Nephron progenitor cell (in vitro differentiated cells): ENCODE measurements around the gene CHST5.
"Not testable (repeated sequence)": the region's sequence is repeated elsewhere in the genome, so short reads cannot be mapped to it uniquely, and the experiment has no call there.

Experiments
- DNase-seq: peaks from one replicate; pipeline ENCODE4 v3.0.0; 2021
- H3K27ac Mint-ChIP-seq: 2 replicates; pipeline ENCODE4 v1.8.0; 2021; ENCODE audit warnings: mild to moderate bottlenecking, moderate library complexity, mixed read lengths
- H3K27me3 Mint-ChIP-seq: 2 replicates; pipeline ENCODE4 v1.8.0; 2021; ENCODE audit warnings: mild to moderate bottlenecking, low read depth, mixed read lengths; ENCODE audit not compliant: poor library complexity
- H3K36me3 Mint-ChIP-seq: 2 replicates; pipeline ENCODE4 v1.8.0; 2021; ENCODE audit warnings: low read depth, mixed read lengths
- H3K4me1 Mint-ChIP-seq: 2 replicates; pipeline ENCODE4 v1.8.0; 2021; ENCODE audit warnings: mixed read lengths
- H3K4me3 Mint-ChIP-seq: 2 replicates; pipeline ENCODE4 v1.8.0; 2021; ENCODE audit warnings: mild to moderate bottlenecking, moderate library complexity, mixed read lengths
- H3K9me3 Mint-ChIP-seq: 2 replicates; pipeline ENCODE4 v1.8.0; 2021; ENCODE audit warnings: mild to moderate bottlenecking, moderate library complexity, mixed read lengths
- TF ChIP-seq, protein P1 (sequence below): fragments of 200-600 bp; sonication (generic); IDR thresholded peaks from 2 replicates; pipeline ENCODE4 v1.5.0; 2021; ENCODE audit warnings: antibody characterized with exemption

Gene CHST5

DNA sequence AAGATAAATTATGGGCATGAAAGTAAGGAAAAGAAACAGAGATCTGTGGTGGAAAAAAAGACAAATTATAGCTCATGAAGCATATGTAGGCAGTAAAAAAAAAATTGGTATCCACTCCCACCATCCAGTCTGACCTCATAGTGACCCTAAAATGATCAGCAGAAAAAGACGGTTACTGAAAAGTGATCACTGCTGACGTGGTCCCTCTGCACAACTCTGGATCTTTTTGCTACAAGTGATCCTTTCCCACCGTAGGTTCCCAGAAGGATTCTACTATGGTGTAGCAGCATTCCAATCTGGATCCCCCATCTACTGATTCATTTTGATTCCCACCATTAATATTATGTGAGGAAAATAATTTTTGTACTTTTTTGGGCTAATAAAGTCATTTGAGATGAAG lies 29.8 kb downstream of the CHST5 start:
- Mint-ChIP-seq H3K36me3 (no peaks in the 10 kb centered on the region), H3K9me3 (no peaks in the 10 kb centered on the region), H3K4me3 (no peak overlapping the region), H3K4me1 (peaks cover 18% of the 10 kb centered on the region), H3K27me3 (peaks cover 18% of the 10 kb centered on the region), H3K27ac (no peak overlapping the region)
- TF ChIP-seq, protein P1, sequence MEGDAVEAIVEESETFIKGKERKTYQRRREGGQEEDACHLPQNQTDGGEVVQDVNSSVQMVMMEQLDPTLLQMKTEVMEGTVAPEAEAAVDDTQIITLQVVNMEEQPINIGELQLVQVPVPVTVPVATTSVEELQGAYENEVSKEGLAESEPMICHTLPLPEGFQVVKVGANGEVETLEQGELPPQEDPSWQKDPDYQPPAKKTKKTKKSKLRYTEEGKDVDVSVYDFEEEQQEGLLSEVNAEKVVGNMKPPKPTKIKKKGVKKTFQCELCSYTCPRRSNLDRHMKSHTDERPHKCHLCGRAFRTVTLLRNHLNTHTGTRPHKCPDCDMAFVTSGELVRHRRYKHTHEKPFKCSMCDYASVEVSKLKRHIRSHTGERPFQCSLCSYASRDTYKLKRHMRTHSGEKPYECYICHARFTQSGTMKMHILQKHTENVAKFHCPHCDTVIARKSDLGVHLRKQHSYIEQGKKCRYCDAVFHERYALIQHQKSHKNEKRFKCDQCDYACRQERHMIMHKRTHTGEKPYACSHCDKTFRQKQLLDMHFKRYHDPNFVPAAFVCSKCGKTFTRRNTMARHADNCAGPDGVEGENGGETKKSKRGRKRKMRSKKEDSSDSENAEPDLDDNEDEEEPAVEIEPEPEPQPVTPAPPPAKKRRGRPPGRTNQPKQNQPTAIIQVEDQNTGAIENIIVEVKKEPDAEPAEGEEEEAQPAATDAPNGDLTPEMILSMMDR = no peak
- no peak for DNase-seq

DNA sequence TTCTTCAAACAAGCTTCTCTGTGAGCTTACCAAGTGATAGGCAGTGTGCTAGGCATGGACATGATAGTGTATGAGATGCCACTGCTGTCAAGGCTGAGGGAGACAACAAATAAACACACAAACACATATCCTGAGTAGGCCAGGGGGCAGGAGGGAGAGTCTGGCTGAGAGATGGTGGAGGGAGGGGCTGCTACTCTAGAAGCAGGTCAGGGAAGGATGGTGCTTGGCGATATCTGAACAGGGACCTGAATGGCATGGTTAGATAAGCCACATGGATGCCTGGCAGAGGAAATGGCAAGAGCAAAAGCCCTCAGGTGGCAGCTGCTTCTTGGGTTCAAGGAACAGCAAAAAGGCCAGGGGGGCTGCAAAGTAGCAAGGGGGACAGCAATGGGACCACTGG lies 32.1 kb downstream of the CHST5 start:
- Mint-ChIP-seq H3K27ac (no peak overlapping the region), H3K9me3 (no peaks in the 10 kb centered on the region), H3K36me3 (no peaks in the 10 kb centered on the region), H3K27me3 (peaks cover 12% of the 10 kb centered on the region), H3K4me1 (peaks cover 18% of the 10 kb centered on the region), H3K4me3 (no peak overlapping the region)
- DNase-seq = no peak
- TF ChIP-seq, protein P1 = no peak

DNA sequence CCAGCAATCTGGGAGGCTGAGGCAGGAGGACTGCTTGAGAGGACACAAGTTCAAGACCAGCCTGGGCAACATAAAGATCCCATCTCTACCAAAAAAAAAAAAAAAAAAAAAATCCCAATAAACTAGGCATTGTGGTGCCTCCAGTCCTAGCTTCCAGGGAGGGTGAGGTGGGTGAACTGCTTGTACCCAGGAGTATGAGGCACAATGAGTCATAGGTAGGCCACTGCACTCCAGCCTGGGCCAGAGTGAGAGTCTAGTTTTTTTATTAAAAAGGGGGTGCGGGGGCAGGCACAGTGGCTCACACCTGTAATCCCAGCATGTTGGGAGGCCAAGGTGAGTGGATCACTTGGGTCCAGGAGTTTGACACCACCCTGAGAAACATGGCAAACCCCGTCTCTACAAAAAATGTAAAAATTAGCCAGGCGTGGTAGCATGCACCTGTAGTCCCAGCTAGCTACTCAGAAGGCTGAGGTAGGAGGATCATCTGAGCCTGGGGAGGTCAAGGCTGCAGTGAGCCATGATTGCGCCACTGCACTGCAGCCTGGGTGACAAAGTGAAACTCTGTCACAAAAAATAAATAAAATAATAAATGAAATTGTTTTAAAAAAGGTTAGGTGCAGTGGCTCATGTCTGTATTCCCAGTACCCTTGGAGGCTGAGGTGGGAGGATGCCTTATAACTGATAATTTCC lies 32.8 kb downstream of the CHST5 start:
- Mint-ChIP-seq H3K27ac (no peak overlapping the region), H3K27me3 (peaks cover 12% of the 10 kb centered on the region)

DNA sequence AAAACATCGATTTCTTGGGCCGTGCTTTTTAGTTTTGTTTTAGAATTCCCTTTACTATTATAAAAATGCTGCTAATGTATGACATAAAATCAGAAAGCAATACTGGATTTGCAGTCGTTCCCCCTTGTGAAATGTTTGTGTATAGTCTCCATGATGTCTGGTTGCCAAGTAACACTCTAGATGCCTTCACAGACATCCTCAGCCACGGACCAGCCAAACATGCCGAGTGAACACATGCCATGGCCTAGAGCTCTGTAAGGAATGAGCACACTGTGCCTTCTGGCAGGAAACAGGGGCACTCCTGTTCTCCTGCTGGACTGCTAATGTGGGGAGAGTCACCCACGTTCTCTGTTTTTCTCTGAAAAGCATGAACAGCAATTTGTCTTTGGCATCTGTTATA lies 34.1 kb downstream of the CHST5 start:
- not testable (repeated sequence) for H3K9me3 Mint-ChIP-seq, H3K27ac Mint-ChIP-seq, H3K4me3 Mint-ChIP-seq, H3K36me3 Mint-ChIP-seq, DNase-seq, H3K27me3 Mint-ChIP-seq
- H3K4me1 Mint-ChIP-seq = peaks cover 17% of the 10 kb centered on the region

More for the DNA sequence above, 32.8 kb downstream of the CHST5 start:
- no peaks in the 10 kb centered on the region for H3K36me3 Mint-ChIP-seq
- H3K9me3 Mint-ChIP-seq = no peaks in the 10 kb centered on the region
- TF ChIP-seq, protein P1 = no peak
- H3K4me1 Mint-ChIP-seq = peaks cover 18% of the 10 kb centered on the region
- H3K4me3 Mint-ChIP-seq = no peak overlapping the region
- no peak for DNase-seq

DNA sequence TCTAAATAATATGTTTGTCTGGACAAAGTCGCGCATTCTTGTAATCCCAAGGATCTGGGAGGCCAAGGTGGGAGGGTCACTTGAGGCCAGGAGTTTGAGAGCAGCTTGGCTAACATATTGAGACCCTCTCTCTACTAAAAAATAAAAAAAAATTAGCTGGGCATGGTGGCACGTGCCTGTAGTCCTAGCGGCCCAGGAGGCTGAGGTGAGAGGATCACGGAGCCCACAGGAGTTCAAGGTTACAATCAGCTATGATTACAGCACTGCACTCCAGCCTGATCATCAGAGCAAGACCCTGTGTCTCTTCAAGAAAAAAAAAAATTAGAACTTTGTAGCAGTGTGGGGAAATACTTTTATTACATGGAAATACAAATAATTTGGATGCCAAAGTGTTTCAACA lies 34.5 kb downstream of the CHST5 start:
- Mint-ChIP-seq H3K36me3 (no peaks in the 10 kb centered on the region), H3K27ac (no peak overlapping the region), H3K4me3 (no peak overlapping the region), H3K27me3 (peaks cover 10% of the 10 kb centered on the region), H3K9me3 (no peaks in the 10 kb centered on the region), H3K4me1 (peaks cover 12% of the 10 kb centered on the region)
- TF ChIP-seq, protein P1 = no peak
- DNase-seq = no peak

DNA sequence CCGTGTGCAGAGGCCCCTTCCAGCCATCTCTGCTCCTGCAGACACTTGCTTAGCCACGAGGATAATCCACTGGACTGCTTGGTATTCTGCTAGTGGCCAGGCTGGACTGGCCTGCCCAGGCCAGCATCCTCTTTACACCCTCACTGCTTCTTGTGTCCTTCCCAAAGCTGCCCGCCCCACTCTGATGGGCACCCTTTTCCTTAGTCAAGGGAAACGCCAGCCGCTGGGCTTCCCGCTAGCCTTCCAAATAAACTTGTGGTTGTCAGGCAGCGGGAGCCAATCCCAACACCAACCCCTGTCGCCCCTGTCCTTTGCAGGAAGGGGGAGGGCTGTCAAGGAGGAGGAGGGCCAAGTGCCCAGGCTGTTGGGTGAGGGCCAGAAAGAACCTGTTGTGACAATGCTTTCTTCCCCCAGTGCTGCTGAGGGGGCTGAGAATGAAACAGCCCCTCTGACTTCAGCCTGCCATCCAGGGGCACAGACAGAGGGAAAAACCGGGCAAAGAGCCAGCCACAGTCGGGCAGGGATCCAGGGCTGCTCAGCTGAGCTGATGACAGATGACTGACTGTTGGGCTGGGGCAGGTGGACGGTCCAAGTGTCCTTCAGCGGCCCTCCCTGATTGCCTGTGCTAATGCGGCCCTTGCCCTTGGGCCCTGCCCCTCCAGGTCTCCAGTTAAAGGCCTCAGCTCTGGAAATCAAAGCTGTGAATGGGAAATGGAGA lies 37.1 kb downstream of the CHST5 start:
- not testable (repeated sequence) for DNase-seq, H3K27ac Mint-ChIP-seq, H3K36me3 Mint-ChIP-seq, H3K9me3 Mint-ChIP-seq, H3K4me3 Mint-ChIP-seq
- H3K27me3 Mint-ChIP-seq = peaks cover 16% of the 10 kb centered on the region
- peaks cover 13% of the 10 kb centered on the region for H3K4me1 Mint-ChIP-seq

DNA sequence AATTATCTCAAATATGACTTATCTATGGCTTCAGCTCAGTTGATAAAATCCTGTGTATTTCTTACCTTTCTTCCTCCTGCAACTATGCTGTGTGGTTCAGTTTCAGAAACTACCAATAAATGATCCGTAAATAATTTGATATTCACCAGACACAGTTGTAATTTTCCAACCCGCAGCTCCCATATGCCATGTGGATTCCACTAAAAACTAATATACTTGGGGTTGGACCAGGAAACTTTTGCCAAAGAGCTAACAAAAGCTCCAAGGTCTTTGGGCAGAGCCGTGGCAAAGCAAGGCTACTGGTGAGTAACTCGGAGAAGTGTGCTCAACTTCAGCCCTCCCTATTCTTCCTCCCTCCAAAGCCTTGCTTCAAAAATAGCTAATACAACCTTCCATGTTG lies 38.4 kb downstream of the CHST5 start:
- Mint-ChIP-seq H3K27me3 (peaks cover 19% of the 10 kb centered on the region), H3K27ac (no peak overlapping the region), H3K9me3 (no peaks in the 10 kb centered on the region), H3K4me3 (no peak overlapping the region), H3K36me3 (no peaks in the 10 kb centered on the region), H3K4me1 (peaks cover 13% of the 10 kb centered on the region)
- TF ChIP-seq, protein P1 = no peak
- DNase-seq = no peak
